K562 (cell line): ENCODE measurements around the gene FOSL1. TPM values are rescaled to one million over a fixed set of nuclear protein-coding genes. Genes with fewer than 3 reads are reported as not detected.
A peak's percentile ranks its signal among the peaks of the same experiment; 100 is the strongest.

Source experiments
- ATAC-seq: fragments of 200-7000 bp; cut with Tn5 transposase; 3 replicates; pipeline ENCODE4 v1.9.1; 2020; ENCODE audit warnings: moderate library complexity
- BruUV-seq: library from RNA; stranded (reverse); fragments of 400-500 nt; replicated peaks from 2 replicates; lab custom pipeline; 2021; lab: Mats Ljungman, UMichigan
- CTCF ChIA-PET: fragments of 300-600 bp; formaldehyde crosslinking; extraction: SDS; loops from one replicate; lab custom pipeline; 2021; ENCODE audit warnings: low intra/inter-chr PET ratio; lab: Yijun Ruan, JAX
- POLR2A ChIA-PET: fragments of 300-600, 350-650 bp; sonication (Branson Sonifier 250); formaldehyde crosslinking; extraction: SDS; loops from one replicate; lab custom pipeline; 2021; ENCODE audit warnings: antibody characterized with exemption, inconsistent platforms; lab: Yijun Ruan, JAX
- DNase-seq, 4 experiments: peaks; one replicate each; pipeline versions ENCODE4 v3.0.0 to v3.0.0-alpha.2; 2011 to 2018; ENCODE audit warnings: low spot score in 3 of 4, mixed read lengths in 3 of 4; ENCODE audit errors: extremely low read depth in 1 of 4
- FAIRE-seq: peaks from 2 replicates; lab custom pipeline; 2011; peaks lifted over from hg19 to GRCh38; lab: Jason Lieb, UNC
- H2AFZ ChIP-seq: 2 replicates; pipeline ENCODE4 v1.6.0; 2011; ENCODE audit warnings: low read depth, low read length, control low read depth, inconsistent platforms
- H3K27ac ChIP-seq: fragments of 200-600 bp; 3 replicates; pipeline ENCODE4 v1.8.0; 2011; ENCODE audit warnings: low read depth, mild to moderate bottlenecking, control low read depth, inconsistent platforms, low read length, moderate library complexity, mixed read lengths; ENCODE audit errors: extremely low read depth
- H3K27me3 ChIP-seq, 2 experiments: fragments of 300-600 bp in 1 of 2; 2 replicates in 1 of 2; 3 replicates in 1 of 2; pipeline versions ENCODE4 v1.6.0 to v1.8.0; 2011; ENCODE audit warnings: inconsistent platforms in 2 of 2, low read length in 2 of 2, mild to moderate bottlenecking in 1 of 2, mixed read lengths in 1 of 2, moderate library complexity in 1 of 2; ENCODE audit not compliant: control insufficient read depth in 2 of 2, insufficient read depth in 2 of 2
- H3K36me3 ChIP-seq: fragments of 300-600 bp; 3 replicates; pipeline ENCODE4 v1.8.0; 2011; ENCODE audit warnings: mild to moderate bottlenecking, low read length, inconsistent platforms; ENCODE audit not compliant: control insufficient read depth, insufficient read depth
- H3K4me1 ChIP-seq, 2 experiments: fragments of 200-600 bp in 1 of 2; replicated peaks in 1 of 2; 2 replicates in 1 of 2; 3 replicates in 1 of 2; pipeline versions ENCODE4 v1.5.1 to v1.8.0; 2011; ENCODE audit warnings: inconsistent platforms in 2 of 2, low read length in 2 of 2, mild to moderate bottlenecking in 1 of 2, mixed read lengths in 1 of 2, moderate library complexity in 1 of 2; ENCODE audit not compliant: control insufficient read depth in 2 of 2, insufficient read depth in 2 of 2
- H3K4me2 ChIP-seq: 2 replicates; pipeline ENCODE4 v1.6.1; 2011; ENCODE audit warnings: low read length, control low read depth, inconsistent platforms, mixed read lengths; ENCODE audit not compliant: insufficient read depth
- H3K4me3 ChIP-seq: fragments of 200-600 bp; sonication (generic), shearing (Covaris generic); 2 replicates; pipeline ENCODE4 v1.5.1; 2016; ENCODE audit warnings: control low read depth, inconsistent platforms
- H3K79me2 ChIP-seq: fragments of 200-600 bp; 3 replicates; pipeline ENCODE4 v1.8.0; 2011; ENCODE audit warnings: low read length, inconsistent platforms; ENCODE audit not compliant: control insufficient read depth, insufficient read depth
- H3K9ac ChIP-seq, 2 experiments: 2 replicates each; pipeline versions ENCODE4 v1.6.0 to v1.6.1; 2011; ENCODE audit warnings: low read depth in 2 of 2, low read length in 2 of 2, control low read depth in 1 of 2, inconsistent platforms in 1 of 2, mild to moderate bottlenecking in 1 of 2, mixed read lengths in 1 of 2; ENCODE audit not compliant: insufficient read depth in 1 of 2
- H3K9me1 ChIP-seq: one replicate; pipeline ENCODE4 v1.6.0; 2011; ENCODE audit warnings: inconsistent platforms, mild to moderate bottlenecking, low read length, moderate library complexity; ENCODE audit not compliant: control insufficient read depth, insufficient read depth
- H3K9me3 ChIP-seq: replicated peaks from 2 replicates; pipeline ENCODE4 v1.5.1; 2011; ENCODE audit warnings: low read depth, low read length, inconsistent platforms; ENCODE audit not compliant: control insufficient read depth, insufficient read depth
- H4K20me1 ChIP-seq: replicated peaks from 2 replicates; pipeline ENCODE4 v1.6.1; 2011; ENCODE audit warnings: low read length, inconsistent platforms, mixed read lengths; ENCODE audit not compliant: control insufficient read depth, insufficient read depth
- ATF4 ChIP-seq: fragments of 450-650 bp; formaldehyde crosslinking; IDR thresholded peaks from 2 replicates; pipeline ENCODE4 v1.4.0; 2022; ENCODE audit warnings: mild to moderate bottlenecking, moderate library complexity
- FOSL1 ChIP-seq: fragments of 200-800 bp; sonication (Bioruptor generic); conservative IDR thresholded peaks from 2 replicates; pipeline ENCODE4 v1.6.1; 2016; ENCODE audit warnings: missing genetic modification characterization, missing compliant biosample characterization
- HLTF ChIP-seq: fragments of 450-650 bp; IDR thresholded peaks from 2 replicates; pipeline ENCODE4 v1.6.1; 2016
- JUND ChIP-seq, 2 experiments: IDR thresholded peaks; 2 replicates in 1 of 2; 3 replicates in 1 of 2; pipeline ENCODE4 v1.6.1; 2011; ENCODE audit warnings: borderline replicate concordance in 2 of 2, low read depth in 2 of 2, low read length in 2 of 2, improper control_type of control experiment in 1 of 2, missing biosample characterization in 1 of 2, missing genetic modification characterization in 1 of 2, missing genetic modification reagents in 1 of 2
- LARP7 ChIP-seq: fragments of 450-650 bp; IDR thresholded peaks from 2 replicates; pipeline ENCODE4 v1.6.1; 2016
- NONO ChIP-seq, 2 experiments: fragments of 200-400 bp in 1 of 2; fragments of 450-650 bp in 1 of 2; formaldehyde crosslinking in 1 of 2; IDR thresholded peaks; 2 replicates each; pipeline ENCODE4 v1.6.1; 2017; ENCODE audit warnings: low read depth in 2 of 2, mild to moderate bottlenecking in 2 of 2, moderate library complexity in 2 of 2, low read length in 1 of 2
- NR1H2 ChIP-seq: sonication (generic); formaldehyde crosslinking; IDR thresholded peaks from 2 replicates; pipeline ENCODE4 v1.4.0; 2020; ENCODE audit warnings: mild to moderate bottlenecking, missing genetic modification reagents
- NR2C2 ChIP-seq, 2 experiments: fragments of 200-800 bp in 1 of 2; sonication (Bioruptor generic) in 1 of 2; sonication (generic) in 1 of 2; formaldehyde crosslinking in 1 of 2; IDR thresholded peaks; 2 replicates each; pipeline versions ENCODE4 v1.6.1 to v1.8.0; 2016 to 2022; ENCODE audit warnings: mild to moderate bottlenecking in 1 of 2, missing compliant biosample characterization in 1 of 2, missing genetic modification characterization in 1 of 2, missing genetic modification reagents in 1 of 2
- PHB2 ChIP-seq: fragments of 450-650 bp; IDR thresholded peaks from 2 replicates; pipeline ENCODE4 v1.6.1; 2017; ENCODE audit warnings: low read depth
- PHF8 ChIP-seq: fragments of 200-600 bp; sonication (generic); IDR thresholded peaks from 2 replicates; pipeline ENCODE4 v1.6.1; 2012; ENCODE audit warnings: mixed run types, mild to moderate bottlenecking, inconsistent platforms, low read length, moderate library complexity, borderline replicate concordance
- POLR2G ChIP-seq: fragments of 200-400 bp; formaldehyde crosslinking; IDR thresholded peaks from 2 replicates; pipeline ENCODE4 v1.6.1; 2017; ENCODE audit warnings: low read depth, mild to moderate bottlenecking, antibody characterized with exemption, low read length, moderate library complexity
- POLR2H ChIP-seq: IDR thresholded peaks from 2 replicates; pipeline ENCODE4 v1.6.1; 2016; ENCODE audit warnings: missing genetic modification characterization, low read depth, mild to moderate bottlenecking, control low read depth, missing compliant biosample characterization, moderate library complexity
- POLR3G ChIP-seq: IDR thresholded peaks from 2 replicates; pipeline ENCODE4 v1.6.1; 2011; ENCODE audit not compliant: insufficient read length, insufficient replicate concordance; ENCODE audit errors: extremely low read depth
- RUNX1 ChIP-seq: sonication (generic); IDR thresholded peaks from 2 replicates; pipeline ENCODE4 v1.6.1; 2016; ENCODE audit warnings: antibody characterized with exemption, low read depth
- ZBTB26 ChIP-seq: fragments of 450-650 bp; formaldehyde crosslinking; IDR thresholded peaks from 2 replicates; pipeline ENCODE4 v1.4.0; 2022; ENCODE audit warnings: missing genetic modification characterization
- ZNF263 ChIP-seq: sonication (generic); formaldehyde crosslinking; IDR thresholded peaks from 2 replicates; pipeline ENCODE4 v1.8.0; 2022; ENCODE audit warnings: mild to moderate bottlenecking, missing genetic modification reagents, borderline replicate concordance
- ZNF589 ChIP-seq: fragments of 200-800 bp; sonication (Bioruptor generic); IDR thresholded peaks from 2 replicates; pipeline ENCODE4 v1.6.1; 2016; ENCODE audit warnings: low read depth, missing genetic modification characterization, missing compliant biosample characterization
- ZNF830 ChIP-seq: fragments of 250-450 bp; sonication (Bioruptor Pico); IDR thresholded peaks from 2 replicates; pipeline ENCODE4 v1.5.0; 2021; ENCODE audit warnings: mild to moderate bottlenecking
- WGBS: fragments of 100-300 bp; shearing (Covaris generic); methylation state at CpG from one replicate; pipeline ENCODE4 v1.1.6; 2016; ENCODE audit warnings: low coverage, mixed read lengths; ENCODE audit not compliant: insufficient coverage; ENCODE audit errors: missing lambda C conversion rate; 5-methylcytosine and 5-hydroxymethylcytosine counted together
- in situ Hi-C: fragments of 300-500 bp; cut with MboI; formaldehyde crosslinking; loops from 4 replicates; pipeline ENCODE4 v1.15.0; 2018; ENCODE audit warnings: inconsistent platforms, mixed read lengths
- intact Hi-C: fragments of 100-400 bp; cut with micrococcal nuclease; formaldehyde crosslinking; loops from 2 replicates; pipeline ENCODE4 v1.14.2; 2022
- polyA plus RNA-seq, 8 experiments: library from polyadenylated mRNA; depleted of rRNA in 4 of 8; stranded (reverse) in 5 of 8; unstranded in 3 of 8; fragments of >200 nt; fragmentation: Nextera tagmentation in 2 of 8; fragmentation: Illumina TruSeq in 1 of 8; extraction: Ambion mirVana in 2 of 8; extraction: Trizol in 1 of 8; gene quantifications; 2 replicates each; pipeline versions ENCODE4 v1.2.1 to v1.2.3, GENCODE V29; 2011 to 2014; ENCODE audit warnings: inconsistent platforms in 1 of 8, missing spikeins in 1 of 8
- total RNA-seq, 7 experiments: library from RNA; depleted of rRNA in 6 of 7; stranded (reverse); fragments of >200 nt in 6 of 7; fragmentation: Illumina TruSeq in 2 of 7; extraction: Trizol in 2 of 7; gene quantifications; 2 replicates each; pipeline versions ENCODE4 v1.2.1 to v1.2.3, GENCODE V29; 2011 to 2021; ENCODE audit warnings: low replicate concordance in 1 of 7

The FOSL1 gene
- total and polyA plus RNA-seq, 9 of the 15 experiments (the other 6 are each of a cell fraction or from before 2014, with no cell fraction given) = 3.5 to 39.6 (median 10.0) TPM

GRCh38 chr11:65918211-65919140 is 18.3 kb upstream of the FOSL1 start, which contains the start of gene C11orf68:
C11orf68 (minus strand) TSS chr11:65919062; CDS start chr11:65919031, 31 bp downstream.
- H3K9me3 ChIP-seq = no peaks in the 10 kb centered on the region
- peaks cover 31% of the 10 kb centered on the region for H3K79me2 ChIP-seq
- BruUV-seq = no TSS peak
- H3K4me1 ChIP-seq = peaks cover 25 to 59% of the 10 kb centered on the region in 2 experiments
- in situ Hi-C loops = no loop called here
- ATAC-seq = peak; percentile 69
- peak within 1 kb of the TSS; percentile 98 for H3K4me3 ChIP-seq
- peak within 1 kb of the TSS; percentile 95 for H3K27ac ChIP-seq
- peak within 1 kb of the TSS; percentile 96 to 99 for H3K9ac ChIP-seq
- H3K27me3 ChIP-seq = no peaks in the 10 kb centered on the region
- intact Hi-C loops = loop anchor here (1.0 kb wide), 1 partner anchor 43 kb away; the partner anchor contains the start of gene SART1
- ChIA-PET POLR2A (interaction anchor here (0.7 to 2.1 kb wide), 11 partner anchors 9 to 247 kb away, joined by 3 to 12 read pairs (median 5); partner anchors contain the start of genes CCDC85B and FOSL1), CTCF (interaction anchor here (0.7 to 1.5 kb wide), 2 partner anchors 30 to 103 kb away, joined by 3 to 7 read pairs; partner anchors contain the start of gene FIBP)
- H4K20me1 ChIP-seq = no peaks in the 10 kb centered on the region
- peaks cover 31% of the 10 kb centered on the region; the same call in 1 of the 3 replicates for H3K36me3 ChIP-seq
- FAIRE-seq = peak; percentile 71
- 5% methylated on average over 22 of the region's 77 CpGs for WGBS
- no peaks in the 10 kb centered on the region for H3K9me1 ChIP-seq
- DNase-seq = peak in 1 of 4 experiments; percentile 68
- H3K4me2 ChIP-seq = peak within 1 kb of the TSS; percentile 94
- peak within 1 kb of the TSS; percentile 90 for H2AFZ ChIP-seq
- TF ChIP-seq ATF4 (CRISPR knock-in tag) = 0 out of 2 replicates have a peak, but pooled peaks have one; percentile 34
- no peak for TF ChIP-seq RUNX1
- no peak for TF ChIP-seq ZNF830 (CRISPR knock-in tag)
- TF ChIP-seq POLR3G = no peak
- 0 out of 2 replicates have a peak, but pooled peaks have one; percentile 48 for TF ChIP-seq ZNF263 (CRISPR knock-in tag)
- TF ChIP-seq JUND (IDR thresholded peaks at IDR 0.05; ENCODE audit: borderline replicate concordance, low read depth, low read length) = no peak
- no peak for TF ChIP-seq JUND (tag; IDR thresholded peaks at IDR 0.05; ENCODE audit: borderline replicate concordance, low read depth, low read length)
- TF ChIP-seq FOSL1 (tag) = no peak
- TF ChIP-seq ZNF589 = no peak
- TF ChIP-seq PHF8 = peak; percentile 62; the same call in 1 of the 2 replicates
- peak; percentile 86 for TF ChIP-seq POLR2H (tag)
- no peak for TF ChIP-seq NR2C2 (CRISPR knock-in tag; IDR thresholded peaks at IDR 0.05)
- 0 out of 2 replicates have a peak, but pooled peaks have one; percentile 61 for TF ChIP-seq NR2C2 (tag; IDR thresholded peaks at IDR 0.05)
- TF ChIP-seq ZBTB26 (CRISPR knock-in tag) = no peak
- no peak for TF ChIP-seq HLTF
- no peak for TF ChIP-seq PHB2
- peak; percentile 96 for TF ChIP-seq POLR2G
- peak; percentile 90; the same call in 1 of the 2 replicates for TF ChIP-seq NR1H2
- TF ChIP-seq LARP7 = no peak
- TF ChIP-seq NONO (IDR thresholded peaks at IDR 0.05; ENCODE audit: low read depth in 2 of 2, low read length in 1 of 2) = peak in 1 of 2 experiments; percentile 74; a peak in 2 of 4 replicates
